HepG2 (cell line): ENCODE measurements around the gene THADA. TPM values are rescaled to one million over a fixed set of nuclear protein-coding genes. Genes with fewer than 3 reads are reported as not detected.

Experiments used
- ATAC-seq: fragments of 200-7000 bp; cut with Tn5 transposase; 3 replicates; pipeline ENCODE4 v1.9.1; 2020; ENCODE audit warnings: mild to moderate bottlenecking, moderate library complexity
- BruUV-seq: library from RNA; stranded (reverse); fragments of 400-500 nt; replicated peaks from 2 replicates; lab custom pipeline; 2021; lab: Mats Ljungman, UMichigan
- CTCF ChIA-PET: fragments of 300-600 bp; formaldehyde crosslinking; extraction: SDS; loops from one replicate; lab custom pipeline; 2021; ENCODE audit warnings: low total read pairs, inconsistent platforms, low intra/inter-chr PET ratio; lab: Yijun Ruan, JAX
- POLR2A ChIA-PET: fragments of 350-600 bp; sonication (Branson Sonifier 250); formaldehyde crosslinking; loops from one replicate; lab custom pipeline; 2020; ENCODE audit warnings: antibody characterized with exemption, inconsistent platforms; lab: Yijun Ruan, JAX
- DNase-seq: peaks from one replicate; pipeline ENCODE4 v3.0.0-alpha.2; 2015; ENCODE audit warnings: low spot score
- FAIRE-seq: peaks from 3 replicates; lab custom pipeline; 2011; peaks lifted over from hg19 to GRCh38; lab: Jason Lieb, UNC
- H2AFZ ChIP-seq: one replicate; pipeline ENCODE4 v1.6.1; 2011; ENCODE audit warnings: low read length, inconsistent platforms
- H3K27ac ChIP-seq: fragments of 300-600 bp; 3 replicates; pipeline ENCODE4 v1.8.0; 2011; ENCODE audit warnings: mixed run types, mild to moderate bottlenecking, mixed read lengths, low read length, inconsistent platforms; ENCODE audit not compliant: insufficient read depth; ENCODE audit errors: extremely low read length
- H3K27me3 ChIP-seq, 2 experiments: fragments of 200-600 bp in 1 of 2; 2 replicates in 1 of 2; 3 replicates in 1 of 2; pipeline versions ENCODE4 v1.6.0 to v1.8.0; 2011; ENCODE audit warnings: low read length in 2 of 2, mild to moderate bottlenecking in 2 of 2, moderate library complexity in 2 of 2, inconsistent platforms in 1 of 2; ENCODE audit not compliant: insufficient read depth in 2 of 2, control insufficient read depth in 1 of 2
- H3K36me3 ChIP-seq, 2 experiments: fragments of 200-600 bp in 1 of 2; replicated peaks in 1 of 2; 2 replicates in 1 of 2; 3 replicates in 1 of 2; pipeline versions ENCODE4 v1.5.1 to v1.8.0; 2011; ENCODE audit warnings: low read length in 2 of 2, inconsistent platforms in 1 of 2; ENCODE audit not compliant: insufficient read depth in 2 of 2, control insufficient read depth in 1 of 2
- H3K4me1 ChIP-seq: 2 replicates; pipeline ENCODE4 v1.5.1; 2012; ENCODE audit warnings: low read length, inconsistent platforms; ENCODE audit not compliant: insufficient read depth
- H3K4me2 ChIP-seq: 2 replicates; pipeline ENCODE4 v1.6.0; 2011; ENCODE audit warnings: low read depth, low read length, inconsistent platforms
- H3K4me3 ChIP-seq, 3 experiments: fragments of 200-600 bp in 1 of 3; sonication (generic), shearing (Covaris generic) in 1 of 3; replicated peaks in 1 of 3; 2 replicates each; pipeline ENCODE4 v1.5.1; 2011 to 2016; ENCODE audit warnings: low read length in 3 of 3, inconsistent platforms in 2 of 3, low read depth in 2 of 3, mild to moderate bottlenecking in 2 of 3, control low read depth in 1 of 3, mixed read lengths in 1 of 3; ENCODE audit not compliant: insufficient read depth in 1 of 3
- H3K79me2 ChIP-seq: one replicate; pipeline ENCODE4 v1.6.1; 2011; ENCODE audit warnings: low read length, inconsistent platforms; ENCODE audit not compliant: insufficient read depth
- H3K9ac ChIP-seq: 2 replicates; pipeline ENCODE4 v1.6.0; 2011; ENCODE audit warnings: mild to moderate bottlenecking, low read depth, low read length, inconsistent platforms; ENCODE audit not compliant: insufficient read depth
- H3K9me3 ChIP-seq: 2 replicates; pipeline ENCODE4 v1.5.1; 2012; ENCODE audit warnings: mild to moderate bottlenecking, low read length
- H4K20me1 ChIP-seq: 2 replicates; pipeline ENCODE4 v1.6.0; 2011; ENCODE audit warnings: inconsistent platforms, mild to moderate bottlenecking, low read length, moderate library complexity; ENCODE audit not compliant: insufficient read depth
- ATM ChIP-seq: fragments of 450-650 bp; IDR thresholded peaks from 2 replicates; pipeline ENCODE4 v1.7.1; 2017; ENCODE audit warnings: mild to moderate bottlenecking, borderline replicate concordance
- CENPX ChIP-seq: sonication (generic); formaldehyde crosslinking; IDR thresholded peaks from 2 replicates; pipeline ENCODE4 v1.9.0; 2021; ENCODE audit warnings: mild to moderate bottlenecking, missing genetic modification reagents, moderate library complexity
- KDM6A ChIP-seq: IDR thresholded peaks from 2 replicates; pipeline ENCODE4 v1.6.1; 2016; ENCODE audit warnings: low read depth
- NCOR1 ChIP-seq: fragments of 200-600 bp; sonication (generic); IDR thresholded peaks from 2 replicates; pipeline ENCODE4 v1.7.0; 2017; ENCODE audit warnings: antibody characterized with exemption, low read length, borderline replicate concordance
- POGK ChIP-seq: sonication (generic); formaldehyde crosslinking; conservative IDR thresholded peaks from 2 replicates; pipeline ENCODE4 v1.8.0; 2022; ENCODE audit warnings: mild to moderate bottlenecking, moderate library complexity, missing genetic modification reagents
- RERE ChIP-seq: IDR thresholded peaks from 2 replicates; pipeline ENCODE4 v1.6.1; 2016; ENCODE audit warnings: low read depth, missing genetic modification reagents, missing compliant biosample characterization
- SRSF4 ChIP-seq: fragments of 200-400 bp; formaldehyde crosslinking; IDR thresholded peaks from one replicate; pipeline ENCODE4 v1.6.1; 2018; ENCODE audit warnings: mild to moderate bottlenecking, low read depth, low read length, moderate library complexity; ENCODE audit not compliant: poor library complexity, severe bottlenecking
- ZBTB14 ChIP-seq: sonication (generic); formaldehyde crosslinking; IDR thresholded peaks from 2 replicates; pipeline ENCODE4 v1.4.0; 2020; ENCODE audit warnings: missing genetic modification reagents
- ZHX1 ChIP-seq: sonication (generic); formaldehyde crosslinking; IDR thresholded peaks from 2 replicates; pipeline ENCODE4 v1.8.1; 2022; ENCODE audit warnings: low read depth, mild to moderate bottlenecking, missing genetic modification reagents
- ZNF563 ChIP-seq: sonication (generic); formaldehyde crosslinking; IDR thresholded peaks from 2 replicates; pipeline ENCODE4 v1.8.0; 2022; ENCODE audit warnings: mild to moderate bottlenecking, moderate library complexity, missing genetic modification reagents
- WGBS: methylation state at CpG from one replicate; pipeline ENCODE4 v1.1.6; 2017; ENCODE audit warnings: low lambda C conversion rate; 5-methylcytosine and 5-hydroxymethylcytosine counted together
- in situ Hi-C: cut with HindIII; loops from 2 replicates; pipeline ENCODE4 v1.10.0; 2017; ENCODE audit warnings: low pct_unique_long_range_greater_than_20kb; ENCODE audit not compliant: extremely low pct_ligation_motif_present
- intact Hi-C: fragments of 100-400 bp; cut with micrococcal nuclease; formaldehyde crosslinking; loops from one replicate; pipeline ENCODE4 v1.10.0; 2022; ENCODE audit not compliant: unreplicated experiment
- polyA plus RNA-seq, 8 experiments: library from polyadenylated mRNA; depleted of rRNA in 3 of 8; stranded (reverse) in 7 of 8; unstranded in 1 of 8; fragments of >200 nt; fragmentation: Illumina TruSeq in 4 of 8; extraction: Trizol in 4 of 8; gene quantifications; 2 replicates each; pipeline versions ENCODE4 v1.2.1 to v1.2.3, GENCODE V29; 2011 to 2016; ENCODE audit warnings: low read depth in 4 of 8, missing spikeins in 1 of 8, mixed read lengths in 1 of 8; ENCODE audit not compliant: insufficient read depth in 1 of 8
- total RNA-seq, 5 experiments: library from RNA; depleted of rRNA; stranded (reverse); fragments of >200 nt; fragmentation: Illumina TruSeq; extraction: Trizol; gene quantifications; 2 replicates each; pipeline ENCODE4 v1.2.3, GENCODE V29; 2016; ENCODE audit warnings: low read depth in 1 of 5

THADA gene
- total and polyA plus RNA-seq, 2 of the 13 experiments (the other 11 are each of a cell fraction or from before 2014, with no cell fraction given), result 12.7 to 21.7 TPM

GRCh38 chr2:43219383-43220228, 376.2 kb downstream of the THADA start:
- intact Hi-C loops, result loop anchor here (2.0 kb wide), 1 partner anchor 241 kb away; no protein-coding TSS in a partner anchor
- FAIRE-seq, result peak; percentile 63
- H3K4me1 ChIP-seq, result peaks cover 53% of the 10 kb centered on the region
- peak; percentile 58 for ATAC-seq
- ChIA-PET CTCF (no interaction called here), POLR2A (interaction anchor here (1.0 to 13.7 kb wide), 21 partner anchors 7 to 291 kb away, joined by 3 to 324 read pairs (median 7); partner anchors contain the start of gene ZFP36L2)
- H3K4me2 ChIP-seq, result peak overlapping the region; percentile 99
- H4K20me1 ChIP-seq, result peaks cover 24% of the 10 kb centered on the region
- H2AFZ ChIP-seq, result no peak overlapping the region
- H3K9ac ChIP-seq, result peak overlapping the region; percentile 80
- H3K27me3 ChIP-seq, result no peaks in the 10 kb centered on the region; a peak in 1 of 5 replicates
- H3K27ac ChIP-seq, result peak overlapping the region; percentile 89
- no peaks in the 10 kb centered on the region for H3K9me3 ChIP-seq
- BruUV-seq, result TSS peak; percentile 93
- peak overlapping the region; percentile 80 to 97 (median 89) for H3K4me3 ChIP-seq
- peaks cover 0 to 5% of the 10 kb centered on the region in 2 experiments; a peak in 3 of 5 replicates for H3K36me3 ChIP-seq
- DNase-seq, result peak; percentile 87
- in situ Hi-C loops, result loop anchor here (10.0 kb wide), 1 partner anchor 55 kb away; no protein-coding TSS in a partner anchor
- 1% methylated on average over 29 of the region's 35 CpGs for WGBS
- H3K79me2 ChIP-seq, result peaks cover 39% of the 10 kb centered on the region
- TF ChIP-seq POGK (peak; percentile 53), CENPX (CRISPR knock-in tag) (no peak), ZBTB14 (CRISPR knock-in tag) (no peak), SRSF4 (no peak), ZHX1 (CRISPR knock-in tag) (0 out of 2 replicates have a peak, but pooled peaks have one; percentile 67), ZNF563 (CRISPR knock-in tag) (peak; percentile 97), RERE (CRISPR knock-in tag) (no peak), NCOR1 (peak; percentile 63; the same call in 1 of the 2 replicates), ATM (no peak), KDM6A (CRISPR knock-in tag) (no peak)
